HepG2 (cell line): Measurements from ENCODE around the gene AEBP1. TPM values are rescaled to one million over a fixed set of nuclear protein-coding genes. Genes with fewer than 3 reads are reported as not detected.

Source experiments
- KDM2A ChIP-seq: sonication (generic); formaldehyde crosslinking; IDR thresholded peaks from 2 replicates; pipeline ENCODE4 v1.4.0; 2020; ENCODE audit warnings: low read depth, missing genetic modification reagents, borderline replicate concordance
- MAFG ChIP-seq: sonication (generic); formaldehyde crosslinking; IDR thresholded peaks from 2 replicates; pipeline ENCODE4 v1.5.1; 2020; ENCODE audit warnings: mild to moderate bottlenecking, missing genetic modification reagents
- NR2C2 ChIP-seq: sonication (generic); formaldehyde crosslinking; IDR thresholded peaks from 2 replicates; pipeline ENCODE4 v1.4.0; 2020; ENCODE audit warnings: missing genetic modification reagents, mild to moderate bottlenecking, moderate library complexity, borderline replicate concordance
- SP1 ChIP-seq, 2 experiments: fragments of 450-650 bp in 1 of 2; sonication (generic) in 1 of 2; formaldehyde crosslinking in 1 of 2; IDR thresholded peaks; 2 replicates each; pipeline versions ENCODE4 v1.4.0 to v1.6.1; 2016 to 2020; ENCODE audit warnings: missing genetic modification reagents in 1 of 2
- TRIM24 ChIP-seq: sonication (generic); formaldehyde crosslinking; IDR thresholded peaks from 2 replicates; pipeline ENCODE4 v1.8.0; 2022; ENCODE audit warnings: mild to moderate bottlenecking, missing genetic modification reagents
- ZC3H13 ChIP-seq: sonication (generic); formaldehyde crosslinking; IDR thresholded peaks from 2 replicates; pipeline ENCODE4 v1.8.1; 2023; ENCODE audit warnings: mild to moderate bottlenecking, missing genetic modification reagents, moderate library complexity
- ZEB1 ChIP-seq: IDR thresholded peaks from 2 replicates; pipeline ENCODE4 v1.6.1; 2012; ENCODE audit warnings: mild to moderate bottlenecking, low read depth, inconsistent platforms; ENCODE audit not compliant: insufficient replicate concordance
- ZFP41 ChIP-seq: sonication (generic); formaldehyde crosslinking; IDR thresholded peaks from 2 replicates; pipeline ENCODE4 v1.4.0; 2020; ENCODE audit warnings: mild to moderate bottlenecking, missing genetic modification reagents, borderline replicate concordance
- ZNF12 ChIP-seq: sonication (generic); formaldehyde crosslinking; IDR thresholded peaks from 2 replicates; pipeline ENCODE4 v1.5.0; 2020; ENCODE audit warnings: missing genetic modification reagents
- ZNF232 ChIP-seq: sonication (generic); formaldehyde crosslinking; IDR thresholded peaks from 2 replicates; pipeline ENCODE4 v1.4.0; 2020; ENCODE audit warnings: missing genetic modification reagents, borderline replicate concordance
- ZNF558 ChIP-seq: sonication (generic); formaldehyde crosslinking; IDR thresholded peaks from 2 replicates; pipeline ENCODE4 v1.9.0; 2022; ENCODE audit warnings: mild to moderate bottlenecking, missing genetic modification reagents, borderline replicate concordance
- ZNF564 ChIP-seq: sonication (generic); formaldehyde crosslinking; IDR thresholded peaks from 2 replicates; pipeline ENCODE4 v1.8.1; 2023; ENCODE audit warnings: mild to moderate bottlenecking, missing genetic modification reagents
- ZNF720 ChIP-seq: sonication (generic); formaldehyde crosslinking; IDR thresholded peaks from 2 replicates; pipeline ENCODE4 v1.4.0; 2020; ENCODE audit warnings: missing genetic modification reagents
- ZNF75D ChIP-seq: sonication (generic); formaldehyde crosslinking; IDR thresholded peaks from 2 replicates; pipeline ENCODE4 v1.8.1; 2023; ENCODE audit warnings: missing genetic modification reagents, mild to moderate bottlenecking, borderline replicate concordance
- polyA plus RNA-seq, 8 experiments: library from polyadenylated mRNA; depleted of rRNA in 3 of 8; stranded (reverse) in 7 of 8; unstranded in 1 of 8; fragments of >200 nt; fragmentation: Illumina TruSeq in 4 of 8; extraction: Trizol in 4 of 8; gene quantifications; 2 replicates each; pipeline versions ENCODE4 v1.2.1 to v1.2.3, GENCODE V29; 2011 to 2016; ENCODE audit warnings: low read depth in 4 of 8, missing spikeins in 1 of 8, mixed read lengths in 1 of 8; ENCODE audit not compliant: insufficient read depth in 1 of 8
- total RNA-seq, 5 experiments: library from RNA; depleted of rRNA; stranded (reverse); fragments of >200 nt; fragmentation: Illumina TruSeq; extraction: Trizol; gene quantifications; 2 replicates each; pipeline ENCODE4 v1.2.3, GENCODE V29; 2016; ENCODE audit warnings: low read depth in 1 of 5
- TF ChIP-seq, protein P1 (sequence below): sonication (generic); formaldehyde crosslinking; conservative IDR thresholded peaks from 2 replicates; pipeline ENCODE4 v1.4.0; 2020; ENCODE audit warnings: mild to moderate bottlenecking, missing genetic modification reagents, moderate library complexity
- TF ChIP-seq, protein P2 (sequence below): sonication (generic); formaldehyde crosslinking; IDR thresholded peaks from 2 replicates; pipeline ENCODE4 v1.4.0; 2020; ENCODE audit warnings: low read depth, mild to moderate bottlenecking, missing genetic modification reagents
- TF ChIP-seq, protein P3 (sequence below): sonication (generic); formaldehyde crosslinking; IDR thresholded peaks from 2 replicates; pipeline ENCODE4 v1.5.1; 2020; ENCODE audit warnings: mild to moderate bottlenecking, missing genetic modification reagents, borderline replicate concordance
- TF ChIP-seq, protein P4 (sequence below): sonication (generic); formaldehyde crosslinking; IDR thresholded peaks from 2 replicates; pipeline ENCODE4 v1.5.1; 2020; ENCODE audit warnings: missing genetic modification reagents, mild to moderate bottlenecking, borderline replicate concordance
- TF ChIP-seq, protein P5 (sequence below): IDR thresholded peaks from 2 replicates; pipeline ENCODE4 v1.6.1; 2012; ENCODE audit warnings: inconsistent platforms

The AEBP1 gene
- total and polyA plus RNA-seq, 2 of the 13 experiments (the other 11 are each of a cell fraction or from before 2014, with no cell fraction given): 0.22 to 0.55 TPM

DNA sequence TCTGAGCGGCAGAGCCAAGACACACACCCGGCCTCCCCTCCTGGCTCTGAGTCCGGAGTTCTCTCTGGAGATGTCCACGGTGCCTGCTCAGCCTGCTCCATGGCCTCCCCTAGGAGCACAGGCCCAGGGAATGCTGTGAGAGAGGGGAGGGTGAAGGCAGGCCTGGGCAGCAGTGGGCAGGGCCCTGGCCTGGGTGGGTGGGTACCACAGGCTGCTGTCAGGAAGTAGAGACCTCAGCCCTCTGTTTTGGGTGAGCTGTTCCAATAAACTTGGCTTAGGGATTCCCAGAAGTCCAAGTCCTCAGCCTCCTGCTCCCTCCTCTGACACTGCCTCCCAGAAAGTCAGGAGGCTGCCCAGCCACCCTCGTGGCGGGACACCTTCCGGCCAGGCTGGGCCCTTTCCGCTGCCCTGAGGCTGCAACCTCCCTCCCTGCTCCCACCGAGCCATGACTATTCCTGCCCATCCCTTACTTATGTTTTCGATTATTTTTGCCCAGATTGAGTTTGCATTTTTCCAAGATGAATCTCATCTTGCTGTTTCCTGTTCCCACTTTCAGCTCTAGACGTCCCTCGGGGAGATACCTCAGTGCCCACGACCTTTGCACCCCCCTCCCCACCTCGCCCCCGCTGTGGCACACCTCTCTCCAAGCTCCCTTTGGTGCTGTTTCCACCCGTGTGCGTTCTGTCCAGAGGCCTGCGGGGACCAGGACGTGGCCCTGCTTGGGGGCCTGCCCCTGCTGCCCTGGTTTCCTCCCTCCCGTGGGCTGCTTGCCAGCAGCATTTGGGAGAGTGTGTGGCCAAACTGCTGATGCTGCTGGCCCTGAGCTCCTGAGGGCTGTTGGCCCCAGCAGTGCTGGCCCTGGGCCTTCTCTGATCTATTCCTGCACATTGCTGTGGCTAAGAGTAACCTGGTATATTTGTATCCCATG, 16.0 kb upstream of the AEBP1 start (continued):
- TF ChIP-seq, protein P1, sequence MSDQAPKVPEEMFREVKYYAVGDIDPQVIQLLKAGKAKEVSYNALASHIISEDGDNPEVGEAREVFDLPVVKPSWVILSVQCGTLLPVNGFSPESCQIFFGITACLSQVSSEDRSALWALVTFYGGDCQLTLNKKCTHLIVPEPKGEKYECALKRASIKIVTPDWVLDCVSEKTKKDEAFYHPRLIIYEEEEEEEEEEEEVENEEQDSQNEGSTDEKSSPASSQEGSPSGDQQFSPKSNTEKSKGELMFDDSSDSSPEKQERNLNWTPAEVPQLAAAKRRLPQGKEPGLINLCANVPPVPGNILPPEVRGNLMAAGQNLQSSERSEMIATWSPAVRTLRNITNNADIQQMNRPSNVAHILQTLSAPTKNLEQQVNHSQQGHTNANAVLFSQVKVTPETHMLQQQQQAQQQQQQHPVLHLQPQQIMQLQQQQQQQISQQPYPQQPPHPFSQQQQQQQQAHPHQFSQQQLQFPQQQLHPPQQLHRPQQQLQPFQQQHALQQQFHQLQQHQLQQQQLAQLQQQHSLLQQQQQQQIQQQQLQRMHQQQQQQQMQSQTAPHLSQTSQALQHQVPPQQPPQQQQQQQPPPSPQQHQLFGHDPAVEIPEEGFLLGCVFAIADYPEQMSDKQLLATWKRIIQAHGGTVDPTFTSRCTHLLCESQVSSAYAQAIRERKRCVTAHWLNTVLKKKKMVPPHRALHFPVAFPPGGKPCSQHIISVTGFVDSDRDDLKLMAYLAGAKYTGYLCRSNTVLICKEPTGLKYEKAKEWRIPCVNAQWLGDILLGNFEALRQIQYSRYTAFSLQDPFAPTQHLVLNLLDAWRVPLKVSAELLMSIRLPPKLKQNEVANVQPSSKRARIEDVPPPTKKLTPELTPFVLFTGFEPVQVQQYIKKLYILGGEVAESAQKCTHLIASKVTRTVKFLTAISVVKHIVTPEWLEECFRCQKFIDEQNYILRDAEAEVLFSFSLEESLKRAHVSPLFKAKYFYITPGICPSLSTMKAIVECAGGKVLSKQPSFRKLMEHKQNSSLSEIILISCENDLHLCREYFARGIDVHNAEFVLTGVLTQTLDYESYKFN (CRISPR knock-in tag): no peak
- TF ChIP-seq, protein P2, sequence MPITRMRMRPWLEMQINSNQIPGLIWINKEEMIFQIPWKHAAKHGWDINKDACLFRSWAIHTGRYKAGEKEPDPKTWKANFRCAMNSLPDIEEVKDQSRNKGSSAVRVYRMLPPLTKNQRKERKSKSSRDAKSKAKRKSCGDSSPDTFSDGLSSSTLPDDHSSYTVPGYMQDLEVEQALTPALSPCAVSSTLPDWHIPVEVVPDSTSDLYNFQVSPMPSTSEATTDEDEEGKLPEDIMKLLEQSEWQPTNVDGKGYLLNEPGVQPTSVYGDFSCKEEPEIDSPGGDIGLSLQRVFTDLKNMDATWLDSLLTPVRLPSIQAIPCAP (CRISPR knock-in tag): no peak
- TF ChIP-seq, protein P3, sequence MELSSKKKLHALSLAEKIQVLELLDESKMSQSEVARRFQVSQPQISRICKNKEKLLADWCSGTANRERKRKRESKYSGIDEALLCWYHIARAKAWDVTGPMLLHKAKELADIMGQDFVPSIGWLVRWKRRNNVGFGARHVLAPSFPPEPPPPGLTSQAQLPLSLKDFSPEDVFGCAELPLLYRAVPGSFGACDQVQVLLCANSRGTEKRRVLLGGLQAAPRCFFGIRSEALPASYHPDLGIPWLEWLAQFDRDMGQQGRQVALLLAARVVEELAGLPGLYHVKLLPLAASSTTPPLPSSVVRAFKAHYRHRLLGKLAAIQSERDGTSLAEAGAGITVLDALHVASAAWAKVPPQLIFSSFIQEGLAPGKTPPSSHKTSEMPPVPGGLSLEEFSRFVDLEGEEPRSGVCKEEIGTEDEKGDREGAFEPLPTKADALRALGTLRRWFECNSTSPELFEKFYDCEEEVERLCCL: no peak
- TF ChIP-seq KDM2A (CRISPR knock-in tag) (no peak), ZNF720 (CRISPR knock-in tag) (no peak), ZFP41 (CRISPR knock-in tag) (0 out of 2 replicates have a peak, but pooled peaks have one; percentile 63), ZNF232 (CRISPR knock-in tag) (no peak), ZNF558 (CRISPR knock-in tag) (no peak), NR2C2 (CRISPR knock-in tag) (no peak), ZNF12 (CRISPR knock-in tag) (no peak), SP1 (IDR thresholded peaks at IDR 0.05) (no peak), SP1 (CRISPR knock-in tag; IDR thresholded peaks at IDR 0.05) (no peak), MAFG (no peak), ZNF75D (CRISPR knock-in tag) (no peak), TRIM24 (CRISPR knock-in tag) (no peak), ZNF564 (CRISPR knock-in tag) (no peak), ZEB1 (no peak), ZC3H13 (CRISPR knock-in tag) (no peak)
- TF ChIP-seq, protein P4, sequence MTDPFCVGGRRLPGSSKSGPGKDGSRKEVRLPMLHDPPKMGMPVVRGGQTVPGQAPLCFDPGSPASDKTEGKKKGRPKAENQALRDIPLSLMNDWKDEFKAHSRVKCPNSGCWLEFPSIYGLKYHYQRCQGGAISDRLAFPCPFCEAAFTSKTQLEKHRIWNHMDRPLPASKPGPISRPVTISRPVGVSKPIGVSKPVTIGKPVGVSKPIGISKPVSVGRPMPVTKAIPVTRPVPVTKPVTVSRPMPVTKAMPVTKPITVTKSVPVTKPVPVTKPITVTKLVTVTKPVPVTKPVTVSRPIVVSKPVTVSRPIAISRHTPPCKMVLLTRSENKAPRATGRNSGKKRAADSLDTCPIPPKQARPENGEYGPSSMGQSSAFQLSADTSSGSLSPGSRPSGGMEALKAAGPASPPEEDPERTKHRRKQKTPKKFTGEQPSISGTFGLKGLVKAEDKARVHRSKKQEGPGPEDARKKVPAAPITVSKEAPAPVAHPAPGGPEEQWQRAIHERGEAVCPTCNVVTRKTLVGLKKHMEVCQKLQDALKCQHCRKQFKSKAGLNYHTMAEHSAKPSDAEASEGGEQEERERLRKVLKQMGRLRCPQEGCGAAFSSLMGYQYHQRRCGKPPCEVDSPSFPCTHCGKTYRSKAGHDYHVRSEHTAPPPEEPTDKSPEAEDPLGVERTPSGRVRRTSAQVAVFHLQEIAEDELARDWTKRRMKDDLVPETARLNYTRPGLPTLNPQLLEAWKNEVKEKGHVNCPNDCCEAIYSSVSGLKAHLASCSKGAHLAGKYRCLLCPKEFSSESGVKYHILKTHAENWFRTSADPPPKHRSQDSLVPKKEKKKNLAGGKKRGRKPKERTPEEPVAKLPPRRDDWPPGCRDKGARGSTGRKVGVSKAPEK (CRISPR knock-in tag): no peak
- TF ChIP-seq, protein P5, sequence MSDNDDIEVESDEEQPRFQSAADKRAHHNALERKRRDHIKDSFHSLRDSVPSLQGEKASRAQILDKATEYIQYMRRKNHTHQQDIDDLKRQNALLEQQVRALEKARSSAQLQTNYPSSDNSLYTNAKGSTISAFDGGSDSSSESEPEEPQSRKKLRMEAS: peak; percentile 61; the same call in 1 of the 2 replicates
